OCI-LY3 (cell line): ENCODE measurements around the gene KCNQ1.

Experiments
- CTCF ChIP-seq: fragments of 200-600, 300-600 bp; sonication (generic); IDR thresholded peaks from 2 replicates; pipeline ENCODE4 v1.5.1; 2014; ENCODE audit warnings: antibody characterized with exemption, low read length, low read depth
- EZH2phosphoT487 ChIP-seq: fragments of 200-600 bp; shearing (Covaris generic); IDR thresholded peaks from 2 replicates; pipeline ENCODE4 v1.6.1; 2018; ENCODE audit warnings: antibody characterized with exemption, mixed run types, low read depth

GRCh38 chr11:2746401-2747247, 301.8 kb downstream of the KCNQ1 start:
- TF ChIP-seq CTCF (no peak), EZH2phosphoT487 (no peak)
